Superior temporal gyrus (tissue), 1 donor: ENCODE results near the gene PRSS1.
"Not testable (repeated sequence)": the region's sequence is repeated elsewhere in the genome, so short reads cannot be mapped to it uniquely, and the experiment has no call there.

Experiments
- DNase-seq: peaks from one replicate; pipeline ENCODE4 v3.0.0-alpha.2; 2016; ENCODE audit errors: extremely low spot score

Gene PRSS1

DNA sequence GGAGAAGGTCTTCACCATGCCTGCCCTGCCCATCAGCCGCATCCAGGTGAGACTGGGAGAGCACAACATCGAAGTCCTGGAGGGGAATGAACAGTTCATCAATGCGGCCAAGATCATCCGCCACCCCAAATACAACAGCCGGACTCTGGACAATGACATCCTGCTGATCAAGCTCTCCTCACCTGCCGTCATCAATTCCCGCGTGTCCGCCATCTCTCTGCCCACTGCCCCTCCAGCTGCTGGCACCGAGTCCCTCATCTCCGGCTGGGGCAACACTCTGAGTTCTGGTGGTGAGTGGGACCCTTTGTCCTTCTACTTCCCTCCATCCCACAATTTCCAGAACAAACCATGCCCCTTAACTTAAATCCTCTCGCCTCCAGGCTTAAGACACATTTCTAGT is 24.0 kb downstream of the PRSS1 start:
- no peak for DNase-seq

DNA sequence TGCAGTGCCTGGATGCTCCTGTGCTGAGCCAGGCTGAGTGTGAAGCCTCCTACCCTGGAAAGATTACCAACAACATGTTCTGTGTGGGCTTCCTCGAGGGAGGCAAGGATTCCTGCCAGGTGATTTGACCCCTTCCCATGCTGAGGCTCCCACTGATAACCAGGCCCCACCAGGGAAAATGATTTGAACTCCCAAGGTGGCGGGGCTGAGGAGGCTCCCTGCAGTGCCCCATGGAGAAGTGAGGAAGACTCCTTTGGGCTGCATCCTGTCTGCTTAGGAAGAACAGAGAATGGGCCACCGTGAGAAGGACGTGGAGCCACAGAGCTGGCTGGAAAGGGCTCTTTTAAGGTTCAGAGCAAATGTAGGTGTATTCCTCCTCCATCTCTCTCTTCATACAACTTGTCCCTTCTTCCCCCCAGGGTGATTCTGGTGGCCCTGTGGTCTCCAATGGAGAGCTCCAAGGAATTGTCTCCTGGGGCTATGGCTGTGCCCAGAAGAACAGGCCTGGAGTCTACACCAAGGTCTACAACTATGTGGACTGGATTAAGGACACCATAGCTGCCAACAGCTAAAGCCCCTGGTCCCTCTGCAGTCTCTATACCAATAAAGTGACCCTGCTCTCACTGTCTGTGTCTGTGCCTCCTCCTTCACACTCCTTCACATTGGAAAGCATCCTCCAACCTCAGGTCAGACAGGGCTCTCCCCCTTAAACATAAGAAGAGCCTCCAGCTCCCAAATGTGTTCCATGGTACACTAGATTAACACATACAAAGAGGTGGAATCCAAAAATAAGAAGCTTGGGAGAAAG is 24.9 kb downstream of the PRSS1 start:
- no peak for DNase-seq

DNA sequence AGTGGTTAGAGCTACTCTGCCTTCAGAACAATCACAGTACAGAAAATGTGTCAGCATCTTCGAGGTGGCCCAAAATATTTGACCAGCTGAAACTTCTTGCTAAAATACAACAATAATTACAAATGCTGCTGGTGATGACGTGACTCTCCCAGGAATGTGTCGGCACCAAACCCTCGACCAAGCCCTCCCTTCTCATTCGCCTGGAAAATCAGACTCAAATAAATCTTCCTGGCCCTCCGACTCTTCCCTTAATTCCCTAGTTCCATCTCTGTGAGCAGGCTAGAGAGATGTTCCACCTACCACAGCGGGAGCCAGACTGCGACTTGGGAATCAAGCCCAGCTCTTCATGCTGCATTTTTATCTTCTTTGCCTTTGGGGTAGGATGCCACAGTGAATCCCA is 25.6 kb downstream of the PRSS1 start:
- DNase-seq = no peak

DNA sequence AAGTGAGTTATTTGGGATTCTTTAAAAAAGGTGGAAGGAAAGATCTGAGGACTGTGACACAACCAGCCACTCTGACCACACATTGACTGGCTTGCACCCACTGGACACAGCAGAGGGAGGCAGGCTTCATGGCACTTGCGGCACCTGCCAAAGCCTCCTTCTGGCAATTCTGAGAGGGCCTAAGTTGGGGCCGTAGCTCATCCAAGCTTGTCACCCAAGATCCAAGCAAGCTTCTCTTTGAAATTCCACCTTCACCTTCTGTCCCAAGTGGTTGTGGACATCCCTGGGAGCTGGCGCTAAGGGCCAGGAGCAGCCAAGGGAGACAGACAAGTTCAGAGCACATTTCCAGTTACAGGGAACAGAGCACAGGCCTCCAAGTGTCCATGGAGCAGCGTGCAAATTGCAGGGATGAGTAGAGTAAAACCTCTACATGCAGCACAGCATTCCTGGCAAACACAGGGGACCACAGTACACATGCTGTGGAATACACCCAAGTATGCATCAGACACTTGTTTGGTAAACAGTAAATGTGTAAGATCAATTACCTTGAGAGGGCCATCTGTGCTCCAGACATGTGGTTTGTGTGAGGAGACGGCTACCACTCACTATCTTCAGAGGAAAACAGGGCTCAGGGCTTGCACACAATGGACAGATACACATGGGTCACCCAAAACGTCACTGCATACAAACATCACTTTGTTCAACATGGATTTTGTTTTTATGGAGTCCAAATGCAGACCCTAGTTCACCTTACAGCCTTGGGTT is 26.3 kb downstream of the PRSS1 start:
- DNase-seq = not testable (repeated sequence)

DNA sequence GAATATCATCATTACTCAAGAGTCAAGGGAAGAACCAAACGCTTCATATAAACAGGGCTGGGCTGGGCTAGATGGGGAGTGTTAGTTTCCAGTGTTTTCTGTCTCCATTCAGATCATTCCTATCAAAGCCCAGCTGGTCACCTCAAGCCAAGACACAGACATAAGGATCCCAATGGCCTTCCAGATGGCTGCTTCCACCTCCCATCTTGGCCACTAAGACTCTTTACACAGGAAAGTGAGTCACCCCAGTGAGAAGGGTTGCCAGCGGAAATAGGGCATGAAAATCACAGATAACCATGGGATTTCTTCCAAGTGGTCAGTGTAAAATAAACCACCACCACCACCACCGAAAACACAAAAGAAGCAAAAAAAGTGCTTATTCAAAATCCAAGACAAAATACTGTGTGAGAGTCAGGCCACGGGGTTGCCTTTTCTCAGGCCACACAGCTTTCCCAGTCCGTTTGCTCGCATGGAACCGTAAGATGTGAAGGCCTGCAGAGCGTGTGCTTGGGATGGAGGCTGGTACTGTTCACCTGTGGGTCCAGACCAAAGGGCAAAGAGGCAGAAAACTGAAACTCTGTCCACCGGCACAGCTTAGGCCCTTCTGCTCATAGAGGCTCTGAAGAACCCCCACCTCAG is 27.1 kb downstream of the PRSS1 start:
- DNase-seq = no peak

DNA sequence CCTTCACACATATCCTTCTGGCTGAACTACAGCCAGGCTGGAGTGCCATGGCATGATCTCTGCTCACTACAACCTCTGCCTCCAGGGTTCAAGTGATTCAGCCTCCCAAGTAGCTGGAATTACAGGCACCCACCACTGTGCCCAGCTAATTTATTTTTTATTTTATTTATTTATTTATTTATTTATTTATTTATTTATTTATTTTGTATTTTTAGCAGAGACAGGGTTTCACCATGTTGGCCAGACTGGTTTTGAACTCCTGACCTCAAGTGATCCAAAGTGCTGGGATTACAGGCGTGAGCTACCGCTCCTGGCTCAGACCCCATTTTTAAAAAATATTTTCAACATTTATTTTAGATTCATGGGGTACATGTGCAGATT is 27.6 kb downstream of the PRSS1 start:
- DNase-seq = not testable (repeated sequence)

DNA sequence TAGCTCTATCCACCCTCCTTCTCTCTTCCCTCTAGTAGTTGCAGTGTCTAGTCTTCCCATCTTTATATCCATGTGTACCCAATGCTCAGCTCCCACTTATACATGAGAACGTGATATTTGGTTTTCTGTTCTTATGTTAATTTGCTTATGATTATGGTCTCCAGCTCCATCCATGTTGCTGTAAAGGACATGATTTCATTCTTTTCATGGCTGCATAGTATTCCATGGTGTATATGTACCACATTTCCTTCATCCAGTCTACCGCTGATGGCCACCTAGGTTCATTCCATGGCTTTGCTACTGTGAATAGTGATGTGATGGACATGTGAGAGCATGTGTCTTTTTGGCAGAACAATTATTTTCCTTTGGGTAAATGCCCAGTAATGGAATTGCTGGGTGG is 28.0 kb downstream of the PRSS1 start:
- no peak for DNase-seq

DNA sequence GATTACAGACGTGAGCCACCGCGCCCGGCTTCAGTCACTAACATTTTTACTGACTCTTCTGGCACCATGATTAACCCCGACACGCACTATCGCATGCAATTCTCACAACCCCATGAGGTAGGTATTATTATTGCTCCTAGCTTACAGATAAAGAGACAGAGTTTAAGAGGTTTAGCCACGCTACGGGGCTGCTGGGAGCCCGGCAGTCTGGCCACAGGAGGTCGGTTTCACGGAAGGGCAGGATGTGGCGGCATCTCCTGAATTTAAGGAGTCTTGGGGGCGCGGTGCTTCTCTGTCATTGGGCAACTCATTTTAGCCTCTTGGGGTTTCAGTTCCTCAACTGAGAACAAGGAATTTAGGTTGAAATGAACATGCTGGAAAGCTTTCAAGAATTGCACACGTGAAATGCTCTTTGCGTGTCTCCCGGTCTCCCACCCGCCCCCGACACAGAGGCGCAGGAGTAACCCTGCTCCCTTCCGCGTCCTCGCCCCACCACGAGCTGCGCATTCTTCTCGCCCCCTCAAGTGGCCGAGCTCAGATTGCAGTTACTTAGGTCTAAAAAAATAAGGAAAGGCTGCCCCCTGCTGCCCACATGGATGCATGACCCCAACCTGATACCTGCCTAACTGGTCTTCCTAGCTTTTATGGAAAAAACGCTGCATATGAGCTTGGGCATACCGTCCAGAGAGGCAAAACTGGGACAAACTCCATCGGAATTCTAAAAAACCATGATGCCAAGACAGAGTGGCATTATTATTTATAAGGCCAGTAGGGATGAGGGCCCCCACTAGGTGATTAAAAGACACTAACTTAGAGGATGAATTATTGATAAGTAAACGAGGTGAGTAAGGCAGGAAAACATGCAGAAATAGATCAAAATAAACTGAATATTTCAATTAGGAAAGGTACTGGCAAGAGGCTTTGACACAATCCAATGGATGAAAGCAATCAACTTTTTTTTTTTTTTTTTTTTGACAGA is 33.9 kb downstream of the PRSS1 start:
- DNase-seq = peak; percentile 93

DNA sequence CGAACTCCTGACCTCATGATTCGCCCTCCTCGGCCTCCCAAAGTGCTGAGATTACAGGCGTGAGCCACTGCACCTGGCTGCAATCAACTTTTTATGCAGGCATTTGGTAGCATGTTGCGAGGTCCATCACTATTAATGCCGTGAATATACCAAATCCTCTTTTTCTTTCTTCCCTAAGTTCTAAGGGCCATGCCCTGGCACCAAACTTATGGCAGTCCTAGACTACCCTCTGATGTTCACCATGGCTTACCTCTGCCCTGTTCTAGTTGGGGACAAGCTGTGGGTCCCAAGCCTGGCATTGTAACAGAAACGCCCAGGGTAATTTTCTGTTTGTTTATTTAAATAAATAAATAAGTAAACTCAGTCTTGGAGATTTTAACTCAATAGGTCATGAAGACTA is 34.8 kb downstream of the PRSS1 start:
- DNase-seq = no peak

DNA sequence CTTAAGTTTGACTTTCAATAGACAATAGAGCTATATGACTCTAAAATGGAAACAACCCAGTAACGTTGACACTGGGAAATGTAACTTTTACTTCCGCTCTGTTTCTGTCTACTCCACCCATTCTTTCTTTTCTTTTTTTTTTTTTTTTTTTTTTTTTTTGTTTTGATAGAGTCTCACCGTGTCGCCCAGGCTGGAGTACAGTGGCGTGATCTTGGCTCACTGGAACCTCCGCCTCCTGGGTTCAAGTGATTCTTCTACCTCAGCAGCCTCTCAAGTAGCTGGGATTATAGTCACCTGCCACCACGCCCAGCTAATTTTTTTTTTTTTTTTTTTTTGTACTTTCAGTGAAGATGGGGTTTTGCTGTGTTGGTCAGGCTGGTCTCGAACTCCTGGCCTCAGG is 35.4 kb downstream of the PRSS1 start:
- no peak for DNase-seq

DNA sequence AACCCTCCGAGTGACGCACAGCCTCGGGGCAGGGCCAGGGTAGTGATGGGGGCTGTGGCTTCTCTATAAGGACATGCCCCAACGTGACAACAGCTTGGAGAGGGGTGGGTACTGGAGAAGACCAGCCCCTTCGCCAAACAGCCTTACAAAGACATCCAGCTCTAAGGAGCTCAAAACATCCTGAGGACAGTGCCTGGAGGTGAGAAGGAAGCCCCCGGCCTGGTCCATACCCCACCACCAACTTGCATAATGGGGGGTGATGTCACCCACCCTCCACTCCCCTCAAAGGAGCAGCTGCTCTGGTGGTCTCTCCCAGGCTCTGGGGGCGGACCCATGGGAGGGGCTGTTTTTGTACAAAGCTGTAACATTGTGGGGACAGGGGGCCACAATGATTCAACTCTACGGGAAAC is 36.6 kb downstream of the PRSS1 start:
- no peak for DNase-seq

DNA sequence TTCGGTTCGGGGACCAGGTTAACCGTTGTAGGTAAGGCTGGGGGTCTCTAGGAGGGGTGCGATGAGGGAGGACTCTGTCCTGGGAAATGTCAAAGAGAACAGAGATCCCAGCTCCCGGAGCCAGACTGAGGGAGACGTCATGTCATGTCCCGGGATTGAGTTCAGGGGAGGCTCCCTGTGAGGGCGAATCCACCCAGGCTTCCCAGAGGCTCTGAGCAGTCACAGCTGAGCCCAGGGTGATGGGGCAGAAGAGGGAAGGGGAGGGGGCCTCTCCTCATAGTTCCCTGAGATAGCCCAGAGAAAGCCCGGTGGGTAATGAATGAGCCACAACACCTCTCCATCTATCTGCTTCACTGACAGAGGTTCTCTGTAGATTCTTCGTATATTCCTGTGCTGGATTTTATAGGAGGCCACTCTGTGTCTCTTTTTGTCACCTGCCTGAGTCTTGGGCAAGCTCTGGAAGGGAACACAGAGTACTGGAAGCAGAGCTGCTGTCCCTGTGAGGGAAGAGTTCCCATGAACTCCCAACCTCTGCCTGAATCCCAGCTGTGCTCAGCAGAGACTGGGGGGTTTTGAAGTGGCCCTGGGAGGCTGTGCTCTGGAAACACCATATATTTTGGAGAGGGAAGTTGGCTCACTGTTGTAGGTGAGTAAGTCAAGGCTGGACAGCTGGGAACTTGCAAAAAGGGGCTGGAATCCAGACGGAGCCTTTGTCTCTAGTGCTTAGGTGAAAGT is 37.9 kb downstream of the PRSS1 start:
- DNase-seq = no peak

DNA sequence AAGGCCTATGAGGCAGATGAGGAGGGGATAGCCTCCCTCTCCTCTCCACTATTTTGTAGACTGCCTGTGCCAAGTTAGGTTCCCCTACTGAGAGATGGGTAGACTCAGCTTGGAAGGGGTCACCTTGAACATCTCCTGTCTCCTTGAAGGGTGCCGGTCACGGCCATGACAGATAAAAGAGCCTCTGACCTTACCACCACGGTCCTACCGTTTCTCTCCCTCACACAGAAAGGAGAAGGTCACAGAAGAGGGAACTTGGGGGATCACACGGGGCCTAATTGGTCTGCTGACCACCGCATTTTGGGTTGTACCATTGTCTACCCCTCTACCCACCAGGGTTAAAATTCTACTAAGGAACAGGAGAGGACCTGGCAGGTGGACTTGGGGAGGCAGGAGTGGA is 38.5 kb downstream of the PRSS1 start:
- DNase-seq = no peak

DNA sequence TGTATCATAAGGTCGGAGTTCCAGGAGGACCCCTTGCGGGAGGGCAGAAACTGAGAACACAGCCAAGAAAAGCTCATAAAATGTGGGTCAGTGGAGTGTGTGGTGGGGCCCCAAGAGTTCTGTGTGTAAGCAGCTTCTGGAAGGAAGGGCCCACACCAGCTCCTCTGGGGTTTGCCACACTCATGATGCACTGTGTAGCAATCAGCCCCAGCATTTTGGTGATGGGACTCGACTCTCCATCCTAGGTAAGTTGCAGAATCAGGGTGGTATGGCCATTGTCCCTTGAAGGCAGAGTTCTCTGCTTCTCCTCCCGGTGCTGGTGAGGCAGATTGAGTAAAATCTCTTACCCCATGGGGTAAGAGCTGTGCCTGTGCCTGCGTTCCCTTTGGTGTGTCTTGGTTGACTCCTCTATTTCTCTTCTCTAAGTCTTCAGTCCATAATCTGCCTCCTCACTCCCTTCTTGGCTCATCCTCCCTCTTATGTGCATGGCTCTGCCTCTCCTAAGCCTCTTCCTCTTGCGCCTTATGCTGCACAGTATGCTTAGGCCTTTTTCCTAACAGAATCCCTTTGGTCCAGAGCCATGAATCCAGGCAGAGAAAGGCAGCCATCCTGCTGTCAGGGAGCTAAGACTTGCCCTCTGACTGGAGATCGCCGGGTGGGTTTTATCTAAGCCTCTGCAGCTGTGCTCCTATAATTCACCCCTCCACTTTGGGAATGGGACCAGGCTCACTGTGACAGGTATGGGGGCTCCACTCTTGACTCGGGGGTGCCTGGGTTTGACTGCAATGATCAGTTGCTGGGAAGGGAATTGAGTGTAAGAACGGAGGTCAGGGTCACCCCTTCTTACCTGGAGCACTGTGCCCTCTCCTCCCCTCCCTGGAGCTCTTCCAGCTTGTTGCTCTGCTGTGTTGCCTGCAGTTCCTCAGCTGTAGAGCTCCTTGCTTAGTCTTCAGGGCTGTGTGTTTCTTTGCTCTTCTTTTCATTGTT is 39.3 kb downstream of the PRSS1 start:
- no peak for DNase-seq

DNA sequence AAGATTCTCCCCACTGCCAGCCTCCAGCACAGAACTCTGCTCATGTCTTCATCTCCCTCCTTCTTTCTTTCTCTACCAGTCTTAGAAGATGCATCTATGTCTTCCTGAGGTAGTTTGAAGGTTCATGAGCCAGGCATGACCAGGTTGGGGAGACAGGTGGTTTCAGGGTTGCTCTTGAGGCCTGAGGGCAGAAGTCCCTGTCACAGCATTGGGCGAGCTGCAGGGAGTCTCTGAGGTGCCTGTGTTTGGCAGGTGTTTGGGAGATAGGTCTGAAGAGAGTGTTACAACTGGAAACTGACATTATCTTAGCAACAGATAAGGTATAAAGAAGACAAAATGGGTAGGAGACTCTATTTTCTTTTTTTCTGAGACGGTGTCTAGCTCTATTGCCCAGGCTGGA is 40.2 kb downstream of the PRSS1 start:
- no peak for DNase-seq

DNA sequence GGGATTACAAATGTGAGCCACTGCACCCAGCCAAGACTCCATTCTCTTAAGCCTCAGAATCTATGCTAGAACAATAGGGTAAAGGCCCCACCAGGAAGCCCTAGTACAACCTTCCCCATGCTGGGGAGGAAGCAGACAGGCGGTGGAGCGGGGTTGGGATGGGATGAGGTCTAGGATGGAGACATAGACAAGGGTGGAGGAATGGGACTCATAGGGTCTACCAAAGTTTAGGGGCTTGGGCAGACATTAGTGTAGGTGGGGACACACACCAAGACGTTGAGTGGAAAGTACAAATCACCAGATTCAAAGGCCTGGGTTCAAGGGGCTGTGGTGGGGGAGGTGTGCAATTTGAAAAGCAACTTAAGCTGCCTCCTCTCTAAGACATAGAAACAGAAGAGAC is 40.8 kb downstream of the PRSS1 start:
- DNase-seq = no peak

DNA sequence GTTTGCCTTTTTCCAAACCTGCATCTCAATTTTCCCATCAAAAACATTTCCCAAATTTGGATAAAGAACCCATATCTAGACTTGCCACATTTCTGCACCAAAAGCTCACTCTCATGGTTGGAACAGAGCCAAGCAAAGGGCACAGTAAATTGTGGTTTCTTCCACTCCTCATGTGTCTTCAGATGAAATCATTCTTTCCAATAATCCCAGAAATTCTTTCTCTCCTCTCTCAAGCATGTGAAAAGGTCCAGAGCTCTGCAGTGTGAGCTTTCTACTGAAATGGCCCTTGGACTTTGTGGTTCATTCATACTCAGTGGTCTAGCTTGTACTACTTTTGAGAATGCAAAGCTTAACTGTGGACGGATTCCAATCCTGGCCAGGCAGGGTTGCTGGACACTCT is 41.3 kb downstream of the PRSS1 start:
- no peak for DNase-seq

DNA sequence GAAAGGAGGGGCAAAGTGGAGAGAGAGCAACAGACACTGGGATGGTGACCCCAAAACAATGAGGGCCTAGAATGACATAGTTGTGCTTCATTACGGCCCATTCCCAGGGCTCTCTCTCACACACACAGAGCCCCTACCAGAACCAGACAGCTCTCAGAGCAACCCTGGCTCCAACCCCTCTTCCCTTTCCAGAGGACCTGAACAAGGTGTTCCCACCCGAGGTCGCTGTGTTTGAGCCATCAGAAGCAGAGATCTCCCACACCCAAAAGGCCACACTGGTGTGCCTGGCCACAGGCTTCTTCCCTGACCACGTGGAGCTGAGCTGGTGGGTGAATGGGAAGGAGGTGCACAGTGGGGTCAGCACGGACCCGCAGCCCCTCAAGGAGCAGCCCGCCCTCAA is 42.2 kb downstream of the PRSS1 start:
- DNase-seq = no peak

DNA sequence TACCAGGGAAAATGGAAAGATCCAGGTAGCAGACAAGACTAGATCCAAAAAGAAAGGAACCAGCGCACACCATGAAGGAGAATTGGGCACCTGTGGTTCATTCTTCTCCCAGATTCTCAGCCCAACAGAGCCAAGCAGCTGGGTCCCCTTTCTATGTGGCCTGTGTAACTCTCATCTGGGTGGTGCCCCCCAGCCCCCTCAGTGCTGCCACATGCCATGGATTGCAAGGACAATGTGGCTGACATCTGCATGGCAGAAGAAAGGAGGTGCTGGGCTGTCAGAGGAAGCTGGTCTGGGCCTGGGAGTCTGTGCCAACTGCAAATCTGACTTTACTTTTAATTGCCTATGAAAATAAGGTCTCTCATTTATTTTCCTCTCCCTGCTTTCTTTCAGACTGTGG is 42.9 kb downstream of the PRSS1 start:
- DNase-seq = no peak

DNA sequence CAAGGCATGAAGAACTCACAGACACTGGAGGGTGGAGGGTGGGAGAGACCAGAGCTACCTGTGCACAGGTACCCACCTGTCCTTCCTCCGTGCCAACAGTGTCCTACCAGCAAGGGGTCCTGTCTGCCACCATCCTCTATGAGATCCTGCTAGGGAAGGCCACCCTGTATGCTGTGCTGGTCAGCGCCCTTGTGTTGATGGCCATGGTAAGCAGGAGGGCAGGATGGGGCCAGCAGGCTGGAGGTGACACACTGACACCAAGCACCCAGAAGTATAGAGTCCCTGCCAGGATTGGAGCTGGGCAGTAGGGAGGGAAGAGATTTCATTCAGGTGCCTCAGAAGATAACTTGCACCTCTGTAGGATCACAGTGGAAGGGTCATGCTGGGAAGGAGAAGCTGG is 43.3 kb downstream of the PRSS1 start:
- DNase-seq = no peak
